Pancreas (tissue), 10 donors: ENCODE measurements around the gene LTB. TPM values are rescaled to one million over a fixed set of nuclear protein-coding genes. Genes with fewer than 3 reads are reported as not detected.

Experiments
- ATAC-seq, 4 donors: fragments of 200-7000 bp; cut with Tn5 transposase; one replicate each; pipeline versions ENCODE4 v1.8.0 to v1.9.1; 2020; ENCODE audit warnings: mild to moderate bottlenecking in 4 of 4, moderate library complexity in 4 of 4
- DNase-seq, 6 donors: peaks; one replicate each; pipeline ENCODE4 v3.0.0-alpha.2; 2020
- FAIRE-seq: peaks from 2 replicates; lab custom pipeline; 2012; peaks lifted over from hg19 to GRCh38; lab: Jason Lieb, UNC
- H3K27ac ChIP-seq, 4 donors: fragments of 200-600 bp; sonication (generic); 1 replicate in 3 of 4; 2 replicates in 1 of 4; pipeline versions ENCODE4 v1.5.0 to v1.8.0; 2020
- H3K27me3 ChIP-seq, 4 donors: fragments of 200-600 bp; one replicate each; pipeline ENCODE4 v1.8.0; 2021
- H3K36me3 ChIP-seq, 3 donors: fragments of 200-600 bp; sonication (generic) in 1 of 3; one replicate each; pipeline versions ENCODE4 v1.5.0 to v1.8.0; 2020 to 2021
- H3K4me1 ChIP-seq, 3 donors: fragments of 200-600 bp; one replicate each; pipeline ENCODE4 v1.8.0; 2021
- H3K4me3 ChIP-seq, 4 donors: fragments of 200-600 bp; sonication (generic) in 2 of 4; one replicate each; pipeline versions ENCODE4 v1.5.0 to v1.8.0; 2020 to 2021
- H3K9me3 ChIP-seq, 4 donors: fragments of 200-600 bp; one replicate each; pipeline ENCODE4 v1.8.0; 2021
- WGBS, 2 donors: extraction: QIAGEN DNeasy Blood & Tissue Kit; methylation state at CpG; one replicate each; pipeline ENCODE4 v1.1.7; 2013; 5-methylcytosine and 5-hydroxymethylcytosine counted together
- intact Hi-C, 3 donors: fragments of 100-400 bp; cut with DNase I; formaldehyde crosslinking; loops; one replicate each; pipeline versions ENCODE4 v1.11.1 to v1.14.2; 2022
- polyA plus RNA-seq, 2 donors: library from polyadenylated mRNA; stranded (reverse); fragments of 200-250 nt; gene quantifications; one replicate each; pipeline ENCODE4 v1.2.3, GENCODE V29; 2013
- total RNA-seq, 6 donors: library from RNA; stranded (reverse); fragmentation: NEBNext Ultra II Directional in 4 of 6; extraction: Animal tissue kit (Norgen Biotek cat#: 25700) in 4 of 6; gene quantifications; one replicate each; pipeline versions ENCODE4 v1.2.1 to v1.2.4, GENCODE V29; 2021 to 2023
- TF ChIP-seq, protein P1 (sequence below), 4 donors: fragments of 200-600 bp; sonication (generic) in 3 of 4; IDR thresholded peaks; one replicate each; pipeline versions ENCODE4 v1.5.0 to v1.8.0; 2021; ENCODE audit warnings: antibody characterized with exemption in 4 of 4
- donor health status: healthy with polysubstance abuse.
- donor health status: DM: no; HTN: no; CAD: no; lungs with moderate emphysema.
- donor health status: DM: no; HTN: no; CAD: no.
- donor health status: control.
- donor health status: control.
- donor health status: Bipolar disorder and iron deficiency.
- donor health status: DM: yes; HTN: yes; CAD: no.
- donor health status: DM: no; HTN: no; CAD: no.
- donor health status: DM: no; HTN: no; CAD: no.
- donor health status: DM: yes; HTN: yes; CAD: no.

LTB gene
- total and polyA plus RNA-seq, 8 donors = 0.71 to 19.4 (median 2.1) TPM

DNA sequence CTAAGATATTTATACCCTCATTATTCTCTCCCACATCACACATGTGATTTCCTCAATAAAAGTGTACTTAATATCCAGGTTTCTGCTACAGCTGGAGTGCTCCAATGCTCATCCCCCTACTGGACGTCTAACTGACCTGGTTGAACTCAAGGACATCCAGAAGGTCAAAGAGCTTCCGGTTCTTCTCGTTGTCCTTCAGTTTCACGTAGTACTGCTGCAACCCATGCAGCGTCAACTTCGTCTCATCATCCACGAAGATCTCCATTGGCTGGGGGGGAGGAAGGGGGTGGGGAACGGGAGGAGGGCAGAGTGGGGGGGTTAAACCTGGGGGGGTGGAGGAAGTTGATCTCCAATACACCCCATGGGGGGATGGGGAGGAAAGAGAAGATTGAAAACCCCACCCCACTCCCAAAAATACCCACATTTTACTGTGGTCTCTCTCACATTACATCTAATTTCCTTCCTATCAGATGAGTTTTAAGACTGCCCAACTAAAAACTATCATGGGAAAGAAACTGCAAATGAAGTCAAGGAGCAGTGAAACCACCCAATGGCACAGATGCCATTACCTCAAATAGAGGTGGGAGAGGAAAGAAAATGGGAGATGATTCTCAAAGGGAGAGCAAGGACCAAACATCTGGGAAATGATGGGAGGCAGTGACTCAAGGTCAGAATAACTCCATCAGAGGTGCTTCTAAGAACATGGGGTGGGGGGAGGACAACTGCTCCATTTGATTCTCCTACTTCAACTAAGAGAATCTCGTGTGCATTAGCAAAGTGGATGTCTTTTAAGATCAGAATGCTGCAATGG is 49.4 kb downstream of the LTB start:
- TF ChIP-seq, protein P1, sequence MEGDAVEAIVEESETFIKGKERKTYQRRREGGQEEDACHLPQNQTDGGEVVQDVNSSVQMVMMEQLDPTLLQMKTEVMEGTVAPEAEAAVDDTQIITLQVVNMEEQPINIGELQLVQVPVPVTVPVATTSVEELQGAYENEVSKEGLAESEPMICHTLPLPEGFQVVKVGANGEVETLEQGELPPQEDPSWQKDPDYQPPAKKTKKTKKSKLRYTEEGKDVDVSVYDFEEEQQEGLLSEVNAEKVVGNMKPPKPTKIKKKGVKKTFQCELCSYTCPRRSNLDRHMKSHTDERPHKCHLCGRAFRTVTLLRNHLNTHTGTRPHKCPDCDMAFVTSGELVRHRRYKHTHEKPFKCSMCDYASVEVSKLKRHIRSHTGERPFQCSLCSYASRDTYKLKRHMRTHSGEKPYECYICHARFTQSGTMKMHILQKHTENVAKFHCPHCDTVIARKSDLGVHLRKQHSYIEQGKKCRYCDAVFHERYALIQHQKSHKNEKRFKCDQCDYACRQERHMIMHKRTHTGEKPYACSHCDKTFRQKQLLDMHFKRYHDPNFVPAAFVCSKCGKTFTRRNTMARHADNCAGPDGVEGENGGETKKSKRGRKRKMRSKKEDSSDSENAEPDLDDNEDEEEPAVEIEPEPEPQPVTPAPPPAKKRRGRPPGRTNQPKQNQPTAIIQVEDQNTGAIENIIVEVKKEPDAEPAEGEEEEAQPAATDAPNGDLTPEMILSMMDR (IDR thresholded peaks at IDR 0.05) = no peak
- peaks cover 17 to 78% (median 56%) of the 10 kb centered on the region in 3 donors for H3K36me3 ChIP-seq
- 47 to 52% methylated on average over 9 of the region's 9 CpGs for WGBS, 2 donors
- H3K27ac ChIP-seq = no peak overlapping the region
- H3K4me3 ChIP-seq = no peak overlapping the region
- FAIRE-seq (no peak), DNase-seq (no peak), ATAC-seq (no peak)
- intact Hi-C loops = no loop called here
- H3K9me3 ChIP-seq = no peaks in the 10 kb centered on the region
- H3K4me1 ChIP-seq = peaks cover 0 to 10% (median 10%) of the 10 kb centered on the region in 3 donors
- H3K27me3 ChIP-seq = no peaks in the 10 kb centered on the region

DNA sequence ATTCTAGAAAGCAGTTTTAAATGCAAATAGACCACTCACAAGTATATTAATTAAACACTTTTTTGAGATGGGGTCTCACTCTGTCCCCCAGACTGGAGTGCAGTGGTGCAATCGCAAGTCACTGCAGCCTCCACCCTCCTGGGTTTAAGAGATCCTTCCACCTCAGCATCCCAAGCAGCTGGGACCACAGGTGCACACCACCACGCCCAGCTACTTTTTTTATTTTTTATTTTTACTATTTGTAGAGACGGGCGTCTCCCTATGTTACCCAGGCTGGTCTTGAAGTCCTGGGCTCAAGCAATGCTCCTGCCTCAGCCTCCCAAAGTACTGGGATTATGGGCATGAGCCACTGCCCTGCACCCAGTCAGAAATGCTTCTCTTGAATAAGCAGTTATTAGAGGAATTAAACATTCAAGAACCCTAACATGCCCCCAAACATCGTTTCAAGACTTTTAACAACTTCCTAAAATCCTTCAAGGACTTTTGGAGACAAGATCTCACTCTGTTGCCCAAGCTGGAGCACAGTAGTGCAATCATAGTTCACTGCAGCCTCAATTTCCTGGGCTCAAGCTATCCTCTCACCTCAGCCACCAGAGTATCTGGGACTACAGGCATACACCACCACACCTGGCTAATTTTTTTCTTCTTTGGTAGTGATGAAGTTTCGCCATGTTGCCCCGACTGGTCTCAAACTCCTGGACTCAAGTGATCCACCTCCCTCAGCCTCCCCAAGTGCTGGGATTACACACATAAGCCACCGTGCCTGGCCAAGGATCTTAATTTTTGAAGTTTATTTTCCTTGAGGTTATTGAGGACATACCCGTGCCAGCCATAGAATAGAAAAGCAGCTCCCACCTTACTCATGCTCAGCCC is 50.2 kb downstream of the LTB start:
- peaks cover 14 to 70% (median 52%) of the 10 kb centered on the region in 3 donors for H3K36me3 ChIP-seq
- TF ChIP-seq, protein P1 (IDR thresholded peaks at IDR 0.05) = no peak
- H3K27me3 ChIP-seq = no peaks in the 10 kb centered on the region
- intact Hi-C loops = no loop called here
- H3K4me3 ChIP-seq = no peak overlapping the region
- H3K9me3 ChIP-seq = no peaks in the 10 kb centered on the region
- FAIRE-seq = no peak
- DNase-seq = no peak
- WGBS, 2 donors = 75 to 80% methylated on average over 9 of the region's 9 CpGs
- H3K27ac ChIP-seq = no peak overlapping the region
- H3K4me1 ChIP-seq = peaks cover 0 to 10% (median 10%) of the 10 kb centered on the region in 3 donors
- ATAC-seq = no peak

DNA sequence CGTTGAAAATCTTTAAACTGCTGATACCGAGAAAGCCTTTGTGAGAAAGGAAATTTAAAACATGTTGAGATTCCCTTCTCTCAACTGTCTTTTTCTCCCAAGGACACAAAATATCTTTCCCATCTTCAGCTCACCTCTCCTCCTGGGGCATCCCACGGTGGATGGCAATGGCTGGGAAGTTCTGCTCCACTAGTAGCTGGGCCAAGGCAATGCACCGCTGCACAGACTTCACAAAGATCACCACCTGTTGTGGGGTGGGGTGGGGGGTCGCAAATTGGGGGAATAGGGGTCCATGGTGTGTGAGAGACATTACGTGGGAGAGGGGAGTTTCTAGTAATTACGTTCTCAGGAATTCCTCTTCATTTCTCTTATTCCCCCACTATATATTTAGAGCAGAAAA is 51.1 kb downstream of the LTB start:
- H3K36me3 ChIP-seq = peaks cover 12 to 62% (median 44%) of the 10 kb centered on the region in 3 donors
- ATAC-seq = no peak
- no peak overlapping the region for H3K4me3 ChIP-seq
- no peak for DNase-seq
- intact Hi-C loops = no loop called here
- WGBS, 2 donors = 82 to 86% methylated on average over 7 of the region's 7 CpGs
- no peak overlapping the region for H3K27ac ChIP-seq
- TF ChIP-seq, protein P1 (IDR thresholded peaks at IDR 0.05) = no peak
- H3K9me3 ChIP-seq = no peaks in the 10 kb centered on the region
- H3K4me1 ChIP-seq = peaks cover 0 to 10% (median 10%) of the 10 kb centered on the region in 3 donors
- no peak for FAIRE-seq
- no peaks in the 10 kb centered on the region for H3K27me3 ChIP-seq

DNA sequence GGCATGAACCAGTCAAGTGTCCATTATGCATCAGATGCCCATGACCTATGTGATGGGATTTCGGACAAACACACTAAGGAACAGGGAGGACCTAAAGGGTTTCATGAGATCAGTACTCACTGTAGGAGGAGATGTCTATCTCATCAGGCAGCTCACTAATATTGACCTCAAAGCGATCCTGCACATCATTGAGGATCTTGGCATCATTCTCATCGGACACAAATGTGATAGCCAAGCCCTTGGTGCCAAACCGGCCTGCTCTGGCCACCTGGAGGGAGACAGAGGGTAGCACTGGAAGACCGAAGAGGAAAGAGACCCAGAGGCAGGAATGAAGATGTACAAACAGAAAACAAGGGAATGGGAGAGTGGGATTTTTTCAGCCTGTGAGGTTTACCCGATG is 51.6 kb downstream of the LTB start:
- TF ChIP-seq, protein P1 (IDR thresholded peaks at IDR 0.05) = no peak
- no peaks in the 10 kb centered on the region for H3K27me3 ChIP-seq
- 62 to 68% methylated on average over 6 of the region's 6 CpGs for WGBS, 2 donors
- ATAC-seq = no peak
- intact Hi-C loops = no loop called here
- no peak for DNase-seq
- H3K27ac ChIP-seq = no peak overlapping the region
- H3K4me3 ChIP-seq = no peak overlapping the region
- FAIRE-seq = no peak
- H3K4me1 ChIP-seq = peaks cover 0 to 10% (median 10%) of the 10 kb centered on the region in 3 donors
- H3K36me3 ChIP-seq = peaks cover 11 to 57% (median 39%) of the 10 kb centered on the region in 3 donors
- H3K9me3 ChIP-seq = no peaks in the 10 kb centered on the region

Other genes starting within 250 kb of the LTB start
Only the 30 nearest of the 35 such genes appear.
- gene MICA, start 178.8 kb downstream of the LTB start, total RNA-seq = 10 to 100 TPM in 1 of 6 donors, 1 to 10 TPM in 5; 4.8 to 15.8 (median 5.7) TPM
- 10 to 100 TPM; 13.6 to 22.6 TPM for gene MICA, start 178.8 kb downstream of the LTB start, polyA plus RNA-seq
- 1 to 10 TPM in 2 of 6 donors, under 1 TPM in 4; 0.24 to 1.7 (median 0.51) TPM for gene MICB, start 84.3 kb downstream of the LTB start, total RNA-seq
- gene MICB, start 84.3 kb downstream of the LTB start, polyA plus RNA-seq = under 1 TPM; 0.23 to 0.76 TPM
- gene MCCD1, start 53.5 kb downstream of the LTB start, total RNA-seq = not detected
- not detected for gene MCCD1, start 53.5 kb downstream of the LTB start, polyA plus RNA-seq
- 100 to 1,000 TPM; 134 to 233 (median 153) TPM for gene DDX39B, start 40.4 kb downstream of the LTB start, total RNA-seq
- gene DDX39B, start 40.4 kb downstream of the LTB start, polyA plus RNA-seq = 100 to 1,000 TPM; 423 to 669 TPM
- under 1 TPM; 0.16 to 0.81 (median 0.36) TPM for gene ATP6V1G2, start 35.8 kb downstream of the LTB start, total RNA-seq
- gene ATP6V1G2, start 35.8 kb downstream of the LTB start, polyA plus RNA-seq = 1 to 10 TPM; 1.9 to 2.1 TPM
- gene NFKBIL1, start 34.8 kb downstream of the LTB start, total RNA-seq = 10 to 100 TPM; 12.1 to 25.3 (median 20.8) TPM
- 10 to 100 TPM; 26.5 to 46.0 TPM for gene NFKBIL1, start 34.8 kb downstream of the LTB start, polyA plus RNA-seq
- gene LTA, start 10.1 kb downstream of the LTB start, total RNA-seq = 1 to 10 TPM in 1 of 6 donors, under 1 TPM in 1, not detected in 4; 0.12 to 1.3 TPM
- under 1 TPM; 0.05 to 0.15 TPM for gene LTA, start 10.1 kb downstream of the LTB start, polyA plus RNA-seq
- under 1 TPM in 5 of 6 donors, not detected in 1; 0.29 to 0.87 (median 0.58) TPM for gene TNF, start 6.9 kb downstream of the LTB start, total RNA-seq
- gene TNF, start 6.9 kb downstream of the LTB start, polyA plus RNA-seq = under 1 TPM; 0.11 to 0.42 TPM
- gene LST1, start 3.9 kb upstream of the LTB start, total RNA-seq = 10 to 100 TPM in 2 of 6 donors, 1 to 10 TPM in 2, under 1 TPM in 2; 0.56 to 12.9 (median 2.6) TPM
- gene LST1, start 3.9 kb upstream of the LTB start, polyA plus RNA-seq = 1 to 10 TPM; 6.0 to 6.2 TPM
- gene NCR3, start 10.6 kb upstream of the LTB start, total RNA-seq = under 1 TPM in 1 of 6 donors, not detected in 5; 0.28 TPM
- gene NCR3, start 10.6 kb upstream of the LTB start, polyA plus RNA-seq = not detected
- gene AIF1, start 32.8 kb upstream of the LTB start, total RNA-seq = 10 to 100 TPM in 2 of 6 donors, 1 to 10 TPM in 4; 1.1 to 18.6 (median 5.3) TPM
- 10 to 100 TPM; 16.2 to 16.4 TPM for gene AIF1, start 32.8 kb upstream of the LTB start, polyA plus RNA-seq
- gene PRRC2A, start 38.3 kb upstream of the LTB start, total RNA-seq = 10 to 100 TPM; 45.3 to 97.6 (median 73.5) TPM
- gene PRRC2A, start 38.3 kb upstream of the LTB start, polyA plus RNA-seq = 100 to 1,000 TPM; 138 to 144 TPM
- gene BAG6, start 70.2 kb upstream of the LTB start, total RNA-seq = 100 to 1,000 TPM in 4 of 6 donors, 10 to 100 TPM in 2; 93.3 to 160 (median 113) TPM
- gene BAG6, start 70.2 kb upstream of the LTB start, polyA plus RNA-seq = 100 to 1,000 TPM; 283 to 292 TPM
- 1 to 10 TPM in 3 of 6 donors, under 1 TPM in 3; 0.62 to 2.6 (median 0.98) TPM for gene APOM, start 73.5 kb upstream of the LTB start, total RNA-seq
- gene APOM, start 73.5 kb upstream of the LTB start, polyA plus RNA-seq = 1 to 10 TPM; 3.4 to 5.0 TPM
- 10 to 100 TPM in 1 of 6 donors, 1 to 10 TPM in 5; 6.9 to 12.0 (median 9.0) TPM for gene C6orf47, start 78.4 kb upstream of the LTB start, total RNA-seq
- 10 to 100 TPM; 10.8 to 11.2 TPM for gene C6orf47, start 78.4 kb upstream of the LTB start, polyA plus RNA-seq
- 1 to 10 TPM; 5.5 to 9.5 (median 6.1) TPM for gene GPANK1, start 82.6 kb upstream of the LTB start, total RNA-seq
- 10 to 100 TPM; 11.2 to 11.6 TPM for gene GPANK1, start 82.6 kb upstream of the LTB start, polyA plus RNA-seq
- 10 to 100 TPM; 48.1 to 65.9 (median 57.8) TPM for gene CSNK2B, start 83.7 kb upstream of the LTB start, total RNA-seq
- gene CSNK2B, start 83.7 kb upstream of the LTB start, polyA plus RNA-seq = 100 to 1,000 TPM in 1 of 2 donors, 10 to 100 TPM in 1; 86.8 to 116 TPM
- gene LY6G5B, start 87.6 kb upstream of the LTB start, total RNA-seq = 1 to 10 TPM; 3.0 to 8.2 (median 4.0) TPM
- gene LY6G5B, start 87.6 kb upstream of the LTB start, polyA plus RNA-seq = 10 to 100 TPM in 1 of 2 donors, 1 to 10 TPM in 1; 9.2 to 11.4 TPM
- gene LY6G5C, start 98.6 kb upstream of the LTB start, total RNA-seq = 1 to 10 TPM; 1.6 to 2.9 (median 2.3) TPM
- gene LY6G5C, start 98.6 kb upstream of the LTB start, polyA plus RNA-seq = 1 to 10 TPM; 2.4 to 2.5 TPM
- gene ABHD16A, start 120.9 kb upstream of the LTB start, total RNA-seq = 10 to 100 TPM; 14.9 to 34.2 (median 19.7) TPM
- gene ABHD16A, start 120.9 kb upstream of the LTB start, polyA plus RNA-seq = 10 to 100 TPM; 31.9 to 61.5 TPM
- gene LY6G6F, start 124.4 kb upstream of the LTB start, total RNA-seq = not detected
- gene LY6G6F, start 124.4 kb upstream of the LTB start, polyA plus RNA-seq = not detected
- not detected for gene LY6G6D, start 132.9 kb upstream of the LTB start, total RNA-seq
- gene LY6G6D, start 132.9 kb upstream of the LTB start, polyA plus RNA-seq = not detected
- gene LY6G6C, start 139.3 kb upstream of the LTB start, total RNA-seq = not detected
- not detected for gene LY6G6C, start 139.3 kb upstream of the LTB start, polyA plus RNA-seq
- gene MPIG6B, start 140.9 kb upstream of the LTB start, total RNA-seq = under 1 TPM in 1 of 6 donors, not detected in 5; 0.06 TPM
- under 1 TPM in 1 of 2 donors, not detected in 1; 0.05 TPM for gene MPIG6B, start 140.9 kb upstream of the LTB start, polyA plus RNA-seq
- gene DDAH2, start 146.9 kb upstream of the LTB start, total RNA-seq = 10 to 100 TPM in 4 of 6 donors, 1 to 10 TPM in 2; 6.5 to 32.8 (median 13.0) TPM
- 10 to 100 TPM; 58.2 to 68.8 TPM for gene DDAH2, start 146.9 kb upstream of the LTB start, polyA plus RNA-seq
- 100 to 1,000 TPM in 2 of 6 donors, 10 to 100 TPM in 4; 61.0 to 150 (median 80.8) TPM for gene CLIC1, start 154.1 kb upstream of the LTB start, total RNA-seq
- gene CLIC1, start 154.1 kb upstream of the LTB start, polyA plus RNA-seq = 100 to 1,000 TPM in 1 of 2 donors, 10 to 100 TPM in 1; 91.8 to 154 TPM
- 1 to 10 TPM; 2.2 to 7.6 (median 5.3) TPM for gene MSH5, start 157.6 kb upstream of the LTB start, total RNA-seq
- 10 to 100 TPM; 11.3 to 17.4 TPM for gene MSH5, start 157.6 kb upstream of the LTB start, polyA plus RNA-seq
- gene SAPCD1, start 180.2 kb upstream of the LTB start, total RNA-seq = 1 to 10 TPM in 1 of 6 donors, under 1 TPM in 4, not detected in 1; 0.51 to 1.9 (median 0.64) TPM
- gene SAPCD1, start 180.2 kb upstream of the LTB start, polyA plus RNA-seq = 10 to 100 TPM in 1 of 2 donors, 1 to 10 TPM in 1; 4.8 to 11.1 TPM
- gene VWA7, start 194.9 kb upstream of the LTB start, total RNA-seq = 1 to 10 TPM; 2.9 to 5.0 (median 4.3) TPM
- 10 to 100 TPM in 1 of 2 donors, 1 to 10 TPM in 1; 5.6 to 11.9 TPM for gene VWA7, start 194.9 kb upstream of the LTB start, polyA plus RNA-seq
- 10 to 100 TPM; 22.0 to 48.1 (median 36.2) TPM for gene VARS1, start 213.3 kb upstream of the LTB start, total RNA-seq
- 10 to 100 TPM; 35.3 to 67.3 TPM for gene VARS1, start 213.3 kb upstream of the LTB start, polyA plus RNA-seq